GM18498 (cell line): ENCODE measurements around the gene PDE4D.
"Not testable (repeated sequence)": the region's sequence is repeated elsewhere in the genome, so short reads cannot be mapped to it uniquely, and the experiment has no call there.

Experiments
- ATAC-seq: cut with Tn5 transposase; IDR thresholded peaks from one replicate; pipeline ENCODE4 v1.9.1; 2021; ENCODE audit warnings: mild to moderate bottlenecking, moderate library complexity; ENCODE audit not compliant: unreplicated experiment

PDE4D gene

DNA sequence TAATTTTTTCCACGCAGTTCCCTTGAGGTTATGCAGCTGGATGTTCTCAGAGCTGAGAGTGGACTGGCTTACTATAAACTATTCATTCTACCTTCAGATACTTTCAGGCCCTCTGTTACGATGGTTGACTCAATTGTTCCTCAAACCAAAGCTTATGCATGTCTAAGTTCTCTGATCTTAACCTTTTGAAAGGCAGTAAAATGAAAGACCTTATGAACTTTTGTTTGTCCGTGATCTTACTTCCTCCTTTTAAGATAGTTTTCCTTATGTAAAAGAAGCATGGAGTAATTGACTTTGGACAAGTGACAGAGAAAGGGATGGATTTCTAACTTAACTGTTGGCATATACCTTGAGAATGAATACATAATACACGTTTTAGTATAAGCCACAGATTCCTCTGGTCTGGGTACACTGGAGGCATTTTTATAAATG, 575.7 kb downstream of the PDE4D start:
- ATAC-seq: no peak

DNA sequence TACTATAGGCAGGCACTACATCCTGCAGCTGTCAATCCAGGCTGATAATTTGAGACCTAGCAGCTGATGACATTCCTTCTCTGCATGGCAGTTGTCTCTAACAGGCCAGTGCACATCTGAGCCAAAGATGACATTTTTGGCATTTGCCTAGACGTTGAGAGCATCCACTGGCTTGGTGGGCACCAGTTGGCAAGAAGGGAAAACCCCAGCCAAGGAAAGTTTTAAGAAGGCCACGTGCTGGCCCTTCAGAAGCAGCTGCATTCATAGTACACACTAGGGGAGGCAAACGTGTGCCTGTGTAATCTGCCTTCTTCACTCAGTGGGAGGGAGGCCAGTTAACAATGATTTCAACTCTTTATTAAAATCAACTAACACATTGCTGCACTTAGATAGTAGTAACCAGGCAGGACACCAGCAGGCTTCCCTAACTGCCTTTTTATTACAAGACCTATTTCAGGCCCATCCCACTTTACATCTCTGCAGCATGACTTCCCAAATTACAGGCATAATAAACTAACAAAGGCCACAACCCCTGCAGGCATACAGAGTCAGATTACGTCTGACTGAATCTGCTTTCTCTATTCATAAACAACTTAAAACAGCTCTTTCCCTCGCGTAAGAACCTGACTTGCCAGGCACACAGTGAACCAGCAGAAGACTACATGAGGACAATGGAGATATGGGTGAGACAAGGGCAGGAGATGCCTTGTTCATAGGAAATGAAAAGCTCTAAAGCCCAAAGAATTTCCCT, 576.3 kb downstream of the PDE4D start:
- no peak for ATAC-seq

GRCh38 chr5:59312223-59312622, 581.3 kb downstream of the PDE4D start:
- ATAC-seq: no peak

- ATAC-seq: not testable (repeated sequence)
These were observed 584.8 kb downstream of the PDE4D start for GRCh38 chr5:59308685-59309084.

DNA sequence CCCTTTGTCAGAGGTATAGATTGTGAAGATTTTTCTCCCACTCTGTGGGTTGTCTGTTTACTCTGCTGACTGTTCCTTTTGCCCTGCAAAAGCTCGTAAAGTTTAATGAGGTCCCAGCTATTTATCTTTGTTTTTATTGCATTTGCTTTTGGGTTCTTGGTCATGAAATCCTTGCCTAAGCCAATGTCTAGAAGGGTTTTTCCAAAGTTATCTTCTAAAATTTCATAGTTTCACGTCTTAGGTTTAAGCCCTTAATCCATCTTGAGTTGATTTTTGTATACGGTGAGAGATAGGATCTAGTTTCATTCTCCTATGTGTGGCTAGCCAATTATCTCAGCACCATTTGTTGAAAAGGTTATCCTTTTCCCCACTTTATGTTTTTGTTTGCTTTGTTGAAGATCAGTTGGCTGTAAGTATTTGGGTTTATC, 590.2 kb downstream of the PDE4D start:
- ATAC-seq: not testable (repeated sequence)

- ATAC-seq: not testable (repeated sequence)
These were observed 591.0 kb downstream of the PDE4D start for GRCh38 chr5:59302509-59302908.

DNA sequence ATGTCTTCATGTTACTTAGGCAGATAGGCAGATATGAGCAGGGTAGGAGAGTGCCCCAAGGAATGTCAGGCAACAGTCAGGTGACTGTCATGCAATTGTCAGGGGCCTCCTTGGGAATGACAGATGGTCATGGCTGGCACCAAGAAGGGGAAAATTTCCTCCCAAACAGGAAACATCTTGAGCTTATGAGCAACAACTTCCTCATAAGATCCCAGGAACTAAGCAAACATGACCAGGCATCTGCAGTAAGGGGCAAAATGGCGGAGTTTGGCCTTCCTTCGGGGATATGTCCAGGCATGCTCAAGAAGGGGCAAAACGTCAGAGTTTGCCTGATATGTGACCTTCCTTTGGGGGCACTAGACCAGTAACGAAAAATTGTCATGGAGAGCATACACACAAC, 591.8 kb downstream of the PDE4D start:
- no peak for ATAC-seq

DNA sequence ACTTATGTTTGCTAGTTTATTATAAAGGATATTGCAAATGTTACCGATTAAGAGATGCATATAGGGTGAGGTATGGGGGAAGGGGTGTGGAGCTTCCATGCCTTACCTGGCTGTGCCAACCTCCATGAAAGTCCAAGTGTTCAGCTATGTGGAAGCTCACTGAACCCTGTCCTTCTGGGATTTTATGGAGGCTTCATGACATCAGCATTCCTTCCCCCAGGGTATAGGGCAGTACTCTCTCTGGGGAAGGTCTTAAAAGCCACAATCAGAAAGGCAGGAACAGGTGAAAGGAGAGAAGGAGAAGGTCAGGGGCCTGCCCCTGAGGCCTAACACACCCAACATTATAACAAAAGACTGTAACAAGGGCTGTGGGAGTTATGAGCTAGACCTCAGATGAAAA, 592.6 kb downstream of the PDE4D start:
- ATAC-seq: no peak

DNA sequence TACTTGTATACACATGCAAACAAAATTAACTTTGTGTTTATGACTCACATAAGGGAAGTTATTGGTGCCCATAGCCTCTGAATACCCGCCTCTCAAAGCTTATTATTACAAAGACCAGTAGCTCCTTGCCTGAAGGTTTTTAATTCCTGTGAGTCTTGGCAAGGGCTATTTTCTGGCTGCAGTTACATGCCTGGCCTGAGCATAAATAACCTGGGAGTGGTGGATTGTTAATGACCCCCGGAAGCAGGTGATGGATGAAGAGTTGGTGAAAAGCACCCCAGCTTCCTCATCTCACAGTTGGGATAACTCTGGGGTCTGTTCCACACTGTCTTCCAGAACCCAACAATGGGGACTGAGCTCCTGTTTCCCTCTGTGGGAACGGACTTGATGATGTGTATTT, 594.5 kb downstream of the PDE4D start:
- no peak for ATAC-seq

GRCh38 chr5:59296317-59297264, 596.9 kb downstream of the PDE4D start:
- no peak for ATAC-seq

DNA sequence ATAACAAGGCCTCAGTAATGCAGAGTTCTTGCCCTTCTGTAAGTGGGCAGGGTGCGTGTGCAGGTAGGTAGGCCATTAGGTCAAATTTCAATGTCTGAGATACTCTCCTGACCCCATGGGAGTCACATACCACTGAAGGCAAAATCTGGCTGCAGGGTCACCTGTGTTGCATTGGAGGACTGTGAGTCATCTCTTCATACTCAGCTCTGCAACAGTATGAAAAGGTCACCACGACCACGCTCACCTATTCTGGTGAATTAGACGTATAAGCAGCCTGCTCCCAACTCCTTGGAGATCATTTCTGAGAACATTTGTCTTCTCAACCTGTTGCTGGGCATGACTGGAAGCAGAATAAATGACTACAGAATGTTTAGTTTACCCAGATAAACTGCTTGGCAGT, 599.8 kb downstream of the PDE4D start:
- no peak for ATAC-seq

DNA sequence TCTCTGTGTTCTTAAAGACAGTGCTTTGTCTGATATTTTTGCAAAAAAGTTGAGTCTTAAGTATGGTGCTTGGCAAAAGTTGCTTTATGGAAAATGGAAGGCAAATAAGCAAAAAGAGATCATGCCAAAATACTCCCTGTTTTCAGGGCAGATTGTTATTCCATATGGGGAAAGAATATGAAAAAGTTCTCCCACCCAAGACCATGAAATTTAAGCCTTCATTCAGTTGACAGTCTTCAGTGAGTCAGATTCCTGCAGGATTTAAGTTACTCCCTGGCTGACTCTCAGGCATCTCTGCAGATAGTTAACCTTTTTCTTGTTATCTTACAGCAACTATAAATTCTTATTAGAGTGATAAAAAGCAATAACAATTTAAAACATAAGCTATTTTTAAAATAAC, 601.6 kb downstream of the PDE4D start:
- ATAC-seq: no peak

DNA sequence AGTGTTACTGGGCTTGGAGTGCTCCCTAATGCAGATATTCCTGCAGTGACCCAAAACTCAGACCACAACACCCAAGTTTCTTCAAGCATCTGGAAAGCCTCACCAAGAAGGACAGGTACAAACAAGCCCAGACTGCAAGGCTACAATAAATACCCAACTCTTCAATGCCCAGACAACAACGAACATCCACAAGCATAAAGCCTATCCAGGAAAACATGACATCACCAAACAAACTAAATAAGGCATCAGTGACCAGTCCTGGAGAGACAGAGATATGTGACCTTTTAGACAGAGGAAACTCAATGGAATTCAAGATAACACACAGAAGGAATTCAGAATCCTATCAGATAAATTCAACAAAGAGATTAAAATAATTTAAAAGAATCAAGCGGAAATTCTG, 605.6 kb downstream of the PDE4D start:
- no peak for ATAC-seq

DNA sequence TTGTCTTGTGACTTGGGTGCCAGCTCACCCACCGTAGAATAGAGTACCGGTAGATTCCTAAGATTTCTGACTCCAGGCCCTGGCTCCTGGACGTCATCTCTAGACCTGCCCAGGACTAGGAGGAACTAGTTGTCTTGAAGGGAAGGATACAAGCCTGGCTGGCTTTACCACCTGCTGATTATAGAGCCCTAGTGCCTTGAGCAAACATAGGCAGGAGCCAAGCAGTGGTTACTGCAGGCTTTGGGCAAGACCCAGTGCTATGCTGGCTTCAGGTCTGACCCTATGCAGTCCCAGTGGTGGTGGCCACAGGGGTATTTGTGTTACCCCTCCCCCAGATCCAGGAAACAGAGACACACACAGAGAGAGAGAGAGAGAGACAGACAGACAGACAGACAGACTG, 606.2 kb downstream of the PDE4D start:
- no peak for ATAC-seq

- no peak for ATAC-seq
These were observed 607.0 kb downstream of the PDE4D start for GRCh38 chr5:59286510-59286909.

DNA sequence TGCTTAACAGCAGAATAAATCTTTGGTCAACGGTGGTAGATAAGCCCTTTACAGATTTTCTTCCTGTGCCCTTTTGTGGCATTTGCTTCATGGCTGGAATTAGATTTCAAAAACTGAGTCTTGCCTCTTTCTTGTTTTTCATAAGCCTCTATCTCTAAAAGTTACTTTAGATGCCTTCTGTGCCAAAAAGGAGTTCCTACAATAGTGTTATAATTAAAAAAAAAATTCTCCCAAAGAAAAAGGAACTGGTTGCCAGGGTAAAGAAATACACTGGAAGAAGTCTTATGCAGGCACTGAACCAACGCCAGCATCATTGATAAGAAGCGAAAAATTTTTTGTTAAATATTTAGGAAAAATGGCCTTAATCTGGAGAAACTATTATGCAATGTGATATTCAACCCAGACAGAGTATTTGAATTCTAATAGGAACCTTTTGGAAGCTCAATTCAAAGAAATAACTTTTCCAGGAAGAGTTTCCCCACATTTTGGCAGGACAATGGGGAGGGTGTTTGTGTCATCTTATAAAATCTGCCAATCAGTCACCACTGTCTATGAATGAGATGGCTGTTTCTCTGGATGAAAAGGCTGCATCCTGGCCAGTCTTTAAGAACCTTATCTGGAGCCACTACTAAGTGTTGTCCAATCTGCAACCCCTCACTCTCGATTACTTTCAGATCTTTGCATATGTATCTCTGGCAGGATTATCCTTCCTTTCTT, 608.1 kb downstream of the PDE4D start:
- ATAC-seq: no peak

GRCh38 chr5:59282726-59283125, 610.8 kb downstream of the PDE4D start:
- ATAC-seq: no peak

- ATAC-seq: no peak
These were observed 613.5 kb downstream of the PDE4D start for GRCh38 chr5:59279979-59280378.

GRCh38 chr5:59276917-59277372, 616.6 kb downstream of the PDE4D start:
- ATAC-seq: no peak

- no peak for ATAC-seq
These were observed 617.2 kb downstream of the PDE4D start for GRCh38 chr5:59276325-59276675.
